Hepatocyte (in vitro differentiated cells): ENCODE results near the gene FBH1.

ENCODE experiments used
- CTCF ChIP-seq: fragments of 200-600 bp; sonication (generic); IDR thresholded peaks from 2 replicates; pipeline ENCODE4 v1.5.1; 2016; ENCODE audit warnings: antibody characterized with exemption, mild to moderate bottlenecking; ENCODE audit not compliant: poor library complexity
- EZH2 ChIP-seq: fragments of 200-600 bp; sonication (generic); IDR thresholded peaks from 2 replicates; pipeline ENCODE4 v1.6.1; 2016; ENCODE audit warnings: antibody characterized with exemption, mild to moderate bottlenecking, borderline replicate concordance

DNA sequence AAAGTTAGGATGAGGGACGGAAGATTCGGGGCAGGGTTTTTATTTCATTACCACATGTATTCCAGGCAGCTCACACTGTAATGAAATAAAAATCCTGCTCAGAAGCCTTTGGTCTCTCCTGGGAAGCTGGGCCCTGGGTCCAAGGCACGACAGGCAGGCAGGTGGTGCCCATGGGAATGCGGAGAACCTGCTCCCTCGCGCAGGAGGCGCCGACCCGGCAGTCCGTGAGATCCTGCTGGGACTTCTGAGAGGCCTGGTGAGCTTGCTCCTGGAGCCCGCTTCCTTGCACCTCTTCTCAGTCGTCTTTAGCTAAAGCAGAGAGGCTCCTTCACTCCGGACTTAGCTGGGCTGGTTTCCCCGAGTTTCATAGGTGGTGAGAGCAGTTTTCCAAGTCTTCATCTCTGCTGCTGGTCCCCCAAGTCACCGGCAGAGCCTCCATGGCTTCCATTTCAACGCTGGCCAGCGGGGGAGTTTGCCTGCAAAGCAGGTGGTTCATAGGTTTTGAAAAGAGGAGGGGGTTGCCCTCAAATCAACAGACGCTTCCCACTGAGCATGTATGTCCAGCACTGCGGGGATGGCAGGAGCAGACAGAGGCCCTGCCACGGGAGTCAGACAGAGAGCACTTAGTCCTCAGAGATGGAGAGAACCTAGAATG, 62.8 kb downstream of the FBH1 start:
- no peak for TF ChIP-seq CTCF
- no peak for TF ChIP-seq EZH2
